H7 (cell line): Measurements from ENCODE around the gene PIK3CD. TPM values are rescaled to one million over a fixed set of nuclear protein-coding genes. Genes with fewer than 3 reads are reported as not detected.
"Not testable (repeated sequence)": the region's sequence is repeated elsewhere in the genome, so short reads cannot be mapped to it uniquely, and the experiment has no call there.

Experiments
- DNase-seq: peaks from one replicate; pipeline ENCODE4 v3.0.0; 2012
- H3K27me3 ChIP-seq: 2 replicates; pipeline ENCODE4 v1.6.0; 2011; ENCODE audit warnings: mild to moderate bottlenecking, low read length; ENCODE audit not compliant: control insufficient read depth, insufficient read depth
- H3K36me3 ChIP-seq: replicated peaks from 2 replicates; pipeline ENCODE4 v1.5.1; 2011; ENCODE audit warnings: low read length; ENCODE audit not compliant: control insufficient read depth, insufficient read depth
- H3K4me3 ChIP-seq: 2 replicates; pipeline ENCODE4 v1.5.1; 2011; ENCODE audit warnings: low read depth, mild to moderate bottlenecking, control low read depth, low read length, moderate library complexity; ENCODE audit not compliant: insufficient read depth
- total RNA-seq: library from RNA; depleted of rRNA; stranded (reverse); fragments of >200 nt; shearing (Covaris generic); gene quantifications from 2 replicates; pipeline ENCODE4 v1.2.3, GENCODE V29; 2014

Gene PIK3CD
- total RNA-seq, 1 experiment from 2014 or later = 6.9 TPM

- H3K27me3 ChIP-seq = no peaks in the 10 kb centered on the region
- H3K36me3 ChIP-seq = peaks cover 13% of the 10 kb centered on the region
- DNase-seq = no peak
Measured at GRCh38 chr1:9612162-9612845, 39.2 kb upstream of the PIK3CD start.

DNA sequence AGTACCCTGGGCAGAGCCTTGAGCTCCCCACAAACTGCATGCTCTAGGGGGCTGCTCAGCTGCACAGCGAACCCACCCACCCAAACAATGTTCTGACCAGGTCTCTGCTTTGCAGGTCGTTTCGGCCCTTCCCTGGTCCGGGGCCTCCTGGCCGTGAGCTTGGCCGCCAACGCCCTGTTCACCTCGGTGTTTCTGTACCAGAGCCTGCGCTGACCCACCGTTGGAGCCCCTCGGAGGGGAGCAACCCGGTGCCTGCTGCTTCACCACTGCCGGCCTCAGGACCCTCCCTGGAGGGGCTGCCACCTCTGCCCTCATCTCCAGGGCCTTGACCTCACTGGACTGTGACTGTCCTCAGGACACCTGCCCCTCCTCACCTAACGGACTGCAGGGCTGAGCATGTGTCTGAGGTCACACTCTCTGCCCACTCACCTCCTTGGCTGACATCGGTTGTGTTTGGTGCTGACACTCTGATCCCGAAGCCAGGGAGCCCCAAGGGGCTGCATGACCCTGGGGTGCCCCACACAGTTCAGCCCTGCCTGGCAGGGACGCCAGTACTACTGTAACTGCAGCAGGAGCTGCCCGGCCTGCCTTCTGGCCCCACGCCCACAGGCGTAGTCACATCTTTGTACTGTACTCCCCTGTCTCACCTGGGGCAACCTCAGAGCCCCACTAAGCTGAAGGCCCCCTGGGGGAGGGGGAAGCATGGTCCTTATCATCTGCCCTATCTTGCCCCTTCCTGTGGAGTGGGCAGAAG is 38.5 kb upstream of the PIK3CD start:
- no peak overlapping the region for H3K4me3 ChIP-seq
- H3K27me3 ChIP-seq = no peaks in the 10 kb centered on the region
- no peak for DNase-seq
- peaks cover 13% of the 10 kb centered on the region for H3K36me3 ChIP-seq

More at GRCh38 chr1:9612162-9612845, 39.2 kb upstream of the PIK3CD start:
- no peak overlapping the region for H3K4me3 ChIP-seq

DNA sequence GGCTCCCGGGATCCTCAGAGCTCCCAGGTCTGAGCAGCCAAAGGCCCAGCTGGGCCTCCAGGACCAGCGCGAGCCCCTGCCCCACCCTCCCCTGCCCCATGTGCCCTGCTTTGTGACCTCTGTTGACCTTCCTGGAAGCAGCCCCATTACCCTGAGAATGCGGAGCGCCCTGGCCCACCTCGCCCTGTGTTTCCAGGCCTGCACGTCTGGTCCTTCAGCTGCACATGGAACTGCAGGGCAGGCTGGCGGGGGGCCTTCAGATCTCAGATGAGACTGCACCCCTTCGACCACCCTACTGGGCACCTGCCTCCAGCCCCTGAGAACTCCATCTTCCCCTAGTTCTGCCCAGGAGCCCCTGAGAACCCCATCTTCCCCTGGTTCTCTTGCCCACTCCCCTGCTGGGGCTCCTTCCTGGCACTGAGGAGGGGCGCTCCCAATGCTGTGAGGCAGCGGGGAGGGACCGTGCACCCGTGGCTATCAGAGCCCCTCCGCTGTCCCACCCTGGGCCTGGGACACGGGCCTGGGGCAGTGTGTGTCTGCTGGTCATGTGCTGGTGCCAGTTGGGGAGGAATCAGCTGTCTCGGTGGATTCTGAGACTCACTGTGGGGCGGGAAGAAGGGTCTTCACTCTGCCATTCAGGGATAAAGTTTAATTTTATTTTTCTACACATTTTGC is 37.8 kb upstream of the PIK3CD start:
- Histone ChIP-seq H3K4me3 (no peak overlapping the region), H3K27me3 (no peaks in the 10 kb centered on the region), H3K36me3 (peaks cover 13% of the 10 kb centered on the region)
- no peak for DNase-seq

- peaks cover 6% of the 10 kb centered on the region for H3K36me3 ChIP-seq
- no peak overlapping the region for H3K4me3 ChIP-seq
- peak; percentile 94 for DNase-seq
- H3K27me3 ChIP-seq = no peaks in the 10 kb centered on the region
Measured at GRCh38 chr1:9615316-9616063, 36.0 kb upstream of the PIK3CD start.

DNA sequence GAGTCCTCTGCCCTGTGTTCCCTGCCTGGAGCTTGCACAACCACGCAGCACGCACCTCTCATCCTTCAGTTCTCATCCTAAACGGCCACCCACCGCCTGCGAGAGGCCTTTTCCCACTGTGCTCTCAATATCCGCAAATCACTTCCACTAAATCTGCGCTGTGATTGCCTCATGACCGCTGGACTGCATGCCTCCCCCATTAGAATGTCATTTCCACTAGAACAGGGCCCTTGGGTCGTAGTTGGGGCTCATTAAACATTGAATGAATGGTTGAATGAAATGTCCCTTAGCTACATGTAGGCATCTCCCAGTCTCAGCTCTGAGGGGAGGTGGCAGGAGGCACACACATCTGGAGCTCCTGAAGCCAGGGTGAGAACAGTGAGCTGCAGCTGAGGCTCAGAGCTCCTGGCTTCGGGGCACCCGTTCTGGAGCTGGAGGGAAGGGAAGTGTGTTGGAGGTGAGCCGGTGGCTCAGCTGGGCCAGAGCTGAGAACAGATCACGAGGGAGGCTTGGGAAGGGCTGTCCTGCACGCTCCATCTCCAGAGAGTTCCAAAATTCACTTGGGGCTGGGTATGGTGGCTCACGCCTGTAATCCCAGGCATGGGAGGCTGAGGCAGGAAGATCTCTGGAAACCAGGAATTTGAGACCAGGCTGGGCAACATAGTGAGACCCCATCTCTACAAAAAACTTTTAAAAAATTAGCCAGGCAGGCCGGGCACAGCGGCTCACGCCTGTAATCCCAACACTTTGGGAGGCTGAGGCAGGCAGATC is 32.4 kb upstream of the PIK3CD start:
- H3K36me3 ChIP-seq = no peaks in the 10 kb centered on the region
- DNase-seq = no peak
- no peak overlapping the region for H3K4me3 ChIP-seq
- no peaks in the 10 kb centered on the region for H3K27me3 ChIP-seq

- no peak for DNase-seq
- Histone ChIP-seq H3K27me3 (no peaks in the 10 kb centered on the region), H3K36me3 (no peaks in the 10 kb centered on the region), H3K4me3 (no peak overlapping the region)
Measured at GRCh38 chr1:9621032-9621431, 30.5 kb upstream of the PIK3CD start.

GRCh38 chr1:9624081-9624480 is 27.4 kb upstream of the PIK3CD start:
- Histone ChIP-seq H3K36me3 (no peaks in the 10 kb centered on the region), H3K27me3 (peaks cover 6% of the 10 kb centered on the region; the same call in 1 of the 2 replicates), H3K4me3 (no peak overlapping the region)
- DNase-seq = no peak

DNA sequence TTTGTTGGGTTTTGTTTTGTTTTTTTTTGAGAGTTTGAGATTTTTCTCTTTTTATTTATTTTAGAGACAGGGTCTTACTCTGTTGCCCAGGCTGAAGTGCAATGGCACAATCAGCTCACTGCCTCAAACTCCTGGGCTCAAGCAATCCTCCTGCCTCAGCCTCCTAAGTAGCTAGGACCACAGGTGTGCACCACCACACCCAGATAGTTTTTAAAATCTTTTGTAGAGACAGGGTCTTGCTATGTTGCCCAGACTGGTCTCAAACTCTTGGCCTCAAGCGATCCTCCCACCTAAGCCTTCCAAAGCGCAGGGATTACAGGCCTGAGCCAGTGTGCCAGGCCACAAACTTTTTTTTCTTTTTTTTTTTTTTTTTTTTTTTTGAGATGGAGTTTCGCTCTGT is 26.5 kb upstream of the PIK3CD start:
- not testable (repeated sequence) for DNase-seq, H3K4me3 ChIP-seq, H3K27me3 ChIP-seq, H3K36me3 ChIP-seq

GRCh38 chr1:9626201-9626608 is 25.3 kb upstream of the PIK3CD start:
- Histone ChIP-seq H3K4me3 (no peak overlapping the region), H3K27me3 (peaks cover 6% of the 10 kb centered on the region; the same call in 1 of the 2 replicates), H3K36me3 (no peaks in the 10 kb centered on the region)
- peak; percentile 56 for DNase-seq

GRCh38 chr1:9628541-9629444 is 22.7 kb upstream of the PIK3CD start:
- Histone ChIP-seq H3K27me3 (peaks cover 6% of the 10 kb centered on the region; the same call in 1 of the 2 replicates), H3K36me3 (no peaks in the 10 kb centered on the region), H3K4me3 (no peak overlapping the region)
- DNase-seq = peak; percentile 64

GRCh38 chr1:9629445-9630201 is 21.9 kb upstream of the PIK3CD start:
- Histone ChIP-seq H3K36me3 (no peaks in the 10 kb centered on the region), H3K4me3 (no peak overlapping the region), H3K27me3 (peaks cover 6% of the 10 kb centered on the region; the same call in 1 of the 2 replicates)
- DNase-seq = peak; percentile 61

GRCh38 chr1:9630331-9631111 is 21.0 kb upstream of the PIK3CD start:
- H3K36me3 ChIP-seq = no peaks in the 10 kb centered on the region
- H3K4me3 ChIP-seq = no peak overlapping the region
- peaks cover 6% of the 10 kb centered on the region; the same call in 1 of the 2 replicates for H3K27me3 ChIP-seq
- no peak for DNase-seq
